Adipose tissue (tissue), 3 donors: ENCODE results near the gene SFPQ. TPM values are rescaled to one million over a fixed set of nuclear protein-coding genes. Genes with fewer than 3 reads are reported as not detected.
"Not testable (repeated sequence)": the region's sequence is repeated elsewhere in the genome, so short reads cannot be mapped to it uniquely, and the experiment has no call there.

Experiments used
- H3K27ac ChIP-seq: one replicate; pipeline ENCODE4 v1.5.1; 2013; ENCODE audit warnings: low read depth, low read length
- WGBS, 3 donors: extraction: QIAGEN DNeasy Blood & Tissue Kit; methylation state at CpG; one replicate each; pipeline ENCODE4 v1.1.7; 2013; 5-methylcytosine and 5-hydroxymethylcytosine counted together
- polyA plus RNA-seq, 3 donors: library from polyadenylated mRNA; stranded (reverse); fragments of 200-250 nt; gene quantifications; one replicate each; pipeline ENCODE4 v1.2.3, GENCODE V29; 2013
- donor health status: healthy with polysubstance abuse.
- donor health status: Bipolar disorder and iron deficiency.
- donor health status: healthy.

SFPQ gene
- polyA plus RNA-seq, 3 donors = 70.3 to 186 (median 169) TPM

DNA sequence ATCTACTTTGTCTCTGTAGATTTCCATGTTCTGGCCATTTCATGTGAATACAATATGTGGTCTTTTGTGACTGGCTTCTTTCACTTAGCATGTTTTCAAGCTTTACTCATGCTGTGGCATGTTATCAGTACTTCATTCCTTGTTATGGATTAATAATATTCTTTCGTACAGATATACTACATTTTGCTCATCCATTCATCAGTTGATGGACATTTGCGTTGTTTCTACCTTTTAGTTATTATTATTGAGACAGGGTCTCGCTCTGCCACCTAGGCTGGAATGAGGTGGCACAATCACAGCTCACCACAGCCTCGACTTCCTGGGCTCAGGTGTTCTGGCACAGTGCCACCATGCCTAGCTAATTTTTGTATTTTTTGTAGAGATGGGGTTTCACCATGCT lies 21.4 kb downstream of the SFPQ start:
- H3K27ac ChIP-seq = no peak overlapping the region
- 76 to 88% (median 82%) methylated on average over 4 of the region's 4 CpGs for WGBS, 3 donors

DNA sequence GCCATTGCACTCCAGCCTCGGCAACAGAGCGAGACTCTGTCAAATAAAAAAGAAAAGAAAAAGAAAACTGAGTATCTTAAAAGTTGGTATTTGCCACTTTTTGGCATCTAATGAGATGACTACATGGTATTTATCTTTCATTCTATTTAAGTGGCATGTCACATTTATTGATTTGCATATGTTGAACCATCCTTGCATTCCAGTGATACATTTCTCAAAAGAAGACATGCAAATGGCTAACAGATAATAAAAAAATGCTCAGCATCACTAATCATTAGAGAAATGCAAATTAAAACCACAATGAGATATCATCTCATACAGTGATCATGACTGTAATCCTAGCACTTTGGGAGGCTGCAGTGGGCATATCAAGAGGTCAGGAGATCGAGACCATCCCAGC lies 28.1 kb downstream of the SFPQ start:
- WGBS, 3 donors = 96 to 98% (median 97%) methylated on average over 3 of the region's 3 CpGs
- no peak overlapping the region for H3K27ac ChIP-seq

DNA sequence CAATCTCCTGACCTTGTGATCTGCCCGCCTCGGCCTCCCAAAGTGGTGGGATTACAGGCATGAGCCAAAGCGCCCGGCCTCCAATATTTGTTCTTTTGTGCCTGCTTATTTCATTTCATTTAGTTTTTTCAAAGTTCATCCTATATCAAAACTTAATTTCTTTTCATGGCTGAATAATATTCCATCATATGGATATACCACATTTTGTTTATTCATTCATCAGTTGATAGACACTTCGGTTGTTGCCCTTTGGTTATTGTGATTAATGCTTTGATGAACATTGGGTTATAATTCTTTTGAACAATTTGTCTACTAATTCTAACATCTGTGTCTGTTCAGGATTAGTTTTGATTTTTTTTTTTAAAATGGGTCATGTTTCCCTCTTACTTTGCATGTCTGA lies 41.7 kb downstream of the SFPQ start:
- no peak overlapping the region for H3K27ac ChIP-seq
- WGBS, 3 donors = 97 to 98% (median 97%) methylated on average over 5 of the region's 5 CpGs

DNA sequence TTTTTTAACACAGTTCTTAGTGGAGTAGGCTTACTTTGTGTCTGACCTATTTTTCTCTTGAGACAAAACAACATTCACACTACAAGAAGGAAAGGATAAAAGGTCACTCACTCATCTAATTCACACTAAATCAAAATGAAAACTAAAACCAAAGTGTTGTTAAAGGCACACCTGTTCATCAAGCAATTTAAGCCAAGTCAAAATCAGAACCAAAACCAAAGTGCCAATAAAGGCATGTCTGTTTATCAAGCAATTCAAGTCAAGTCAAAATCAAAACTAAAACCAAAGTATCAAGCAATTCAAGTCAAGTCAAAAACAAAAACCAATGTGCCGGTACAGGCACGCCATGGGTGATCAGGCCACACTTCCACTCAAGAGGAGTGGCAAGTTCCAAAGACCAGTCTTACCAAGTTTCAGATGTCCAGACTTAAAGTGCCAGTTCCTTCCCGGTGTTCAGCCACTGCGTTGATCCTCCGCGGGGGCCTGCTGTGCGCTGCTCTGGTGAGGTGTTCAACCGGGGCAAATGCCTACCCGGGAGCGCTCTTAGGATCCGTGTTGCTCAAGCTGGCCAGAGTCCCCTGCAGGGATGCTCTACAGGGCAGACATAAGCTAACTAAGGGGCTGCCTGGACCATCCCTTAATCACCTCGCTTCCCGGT lies 46.9 kb downstream of the SFPQ start:
- WGBS, 3 donors = 58 to 88% (median 79%) methylated on average over 13 of the region's 13 CpGs
- not testable (repeated sequence) for H3K27ac ChIP-seq

DNA sequence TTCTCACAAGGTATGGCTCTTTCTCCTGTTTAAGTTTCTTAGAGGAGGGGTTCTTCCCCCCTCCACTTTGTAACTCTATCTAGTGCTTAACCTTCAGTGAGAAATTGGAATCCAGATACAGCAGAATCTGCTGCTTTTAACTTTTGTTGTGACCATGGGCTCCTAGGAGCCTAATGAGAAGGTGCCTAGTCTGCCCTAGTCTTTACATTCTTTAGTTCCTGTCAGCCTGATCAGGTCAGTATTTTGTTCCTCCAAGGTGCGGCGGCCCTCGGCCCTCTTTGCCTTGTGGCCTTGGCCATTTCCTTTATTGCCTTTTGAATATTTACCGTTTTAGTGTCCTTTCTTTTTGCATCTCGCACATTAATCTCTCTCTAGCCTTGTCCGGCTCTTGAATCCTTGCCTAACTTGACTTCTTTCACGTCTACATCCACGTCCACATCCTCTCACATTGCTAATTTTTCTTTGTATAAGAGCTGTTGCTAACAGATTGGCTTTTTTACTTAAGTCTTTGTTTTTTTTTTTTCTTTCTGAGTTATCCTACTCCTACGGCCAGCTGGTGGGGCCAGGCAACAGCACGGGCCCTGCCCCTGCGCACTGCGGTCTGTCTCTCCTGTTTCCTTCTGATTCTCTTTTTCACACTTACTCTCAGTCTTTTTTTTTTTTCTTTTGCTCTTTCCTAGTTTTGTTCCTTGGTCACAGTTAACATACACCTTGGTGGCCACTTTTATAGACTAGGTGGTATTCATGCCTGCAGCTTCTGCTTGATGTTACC lies 49.0 kb downstream of the SFPQ start:
- WGBS, 3 donors = 44 to 89% (median 87%) methylated on average over 12 of the region's 12 CpGs
- no peak overlapping the region for H3K27ac ChIP-seq

DNA sequence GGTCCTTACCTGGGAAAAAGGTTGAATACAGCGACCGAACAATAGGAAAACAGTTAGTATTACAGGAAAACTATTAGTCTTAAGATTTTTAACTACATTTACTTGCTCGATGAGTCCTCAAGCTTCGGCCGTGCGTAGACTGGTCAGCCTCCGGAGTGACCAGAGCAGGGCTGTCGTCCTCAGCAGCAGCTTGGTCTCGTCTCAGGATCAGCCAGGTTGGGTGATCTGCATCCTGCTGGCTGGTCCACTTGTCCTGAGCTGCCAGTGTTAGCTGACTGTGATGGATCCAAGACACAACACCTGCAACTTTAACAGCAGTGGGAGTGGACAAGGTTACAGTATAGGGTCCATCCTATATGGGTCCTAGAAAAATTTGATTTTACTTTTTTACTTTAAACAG lies 50.2 kb downstream of the SFPQ start:
- WGBS, 3 donors = 41 to 88% (median 87%) methylated on average over 9 of the region's 9 CpGs
- not testable (repeated sequence) for H3K27ac ChIP-seq

DNA sequence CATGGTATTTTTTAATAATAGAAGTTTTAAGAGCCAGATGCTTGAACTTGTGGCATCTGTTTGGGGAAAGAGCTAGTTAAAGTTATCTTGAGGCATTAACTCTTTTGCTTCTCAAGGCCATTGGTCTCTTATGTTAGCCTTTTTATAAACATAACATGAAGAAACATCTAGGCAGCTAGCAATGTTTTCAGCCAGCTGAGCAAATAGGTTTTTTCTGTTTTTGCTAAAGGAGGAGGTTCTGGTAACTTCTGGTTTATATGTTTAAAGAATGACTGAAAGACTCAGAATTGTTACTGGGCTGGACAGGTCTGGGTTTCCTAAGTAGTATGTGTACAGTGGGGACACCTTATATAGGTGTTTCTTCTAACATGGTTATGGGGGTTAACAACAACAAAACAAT lies 50.7 kb downstream of the SFPQ start:
- not testable (repeated sequence) for H3K27ac ChIP-seq

DNA sequence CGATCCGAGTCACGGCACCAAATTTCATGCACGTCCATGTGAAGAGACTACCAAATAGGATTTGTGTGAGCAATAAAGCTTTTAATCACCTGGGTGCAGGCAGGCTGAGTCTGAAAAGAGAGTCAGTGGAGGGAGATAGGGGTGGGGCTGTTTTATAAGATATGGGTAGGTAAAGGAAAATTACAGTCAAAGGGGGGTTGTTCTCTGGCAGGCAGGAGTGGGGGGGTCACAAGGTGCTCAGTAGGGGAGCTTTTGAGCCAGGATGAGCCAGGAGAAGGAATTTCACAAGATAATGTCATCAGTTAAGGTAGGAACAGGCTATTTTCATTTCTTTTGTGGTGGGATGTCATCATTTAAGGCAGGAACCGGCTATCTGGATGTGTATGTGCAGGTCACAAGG lies 55.4 kb downstream of the SFPQ start:
- WGBS, 3 donors = 86 to 92% (median 91%) methylated on average over 5 of the region's 5 CpGs
- not testable (repeated sequence) for H3K27ac ChIP-seq

DNA sequence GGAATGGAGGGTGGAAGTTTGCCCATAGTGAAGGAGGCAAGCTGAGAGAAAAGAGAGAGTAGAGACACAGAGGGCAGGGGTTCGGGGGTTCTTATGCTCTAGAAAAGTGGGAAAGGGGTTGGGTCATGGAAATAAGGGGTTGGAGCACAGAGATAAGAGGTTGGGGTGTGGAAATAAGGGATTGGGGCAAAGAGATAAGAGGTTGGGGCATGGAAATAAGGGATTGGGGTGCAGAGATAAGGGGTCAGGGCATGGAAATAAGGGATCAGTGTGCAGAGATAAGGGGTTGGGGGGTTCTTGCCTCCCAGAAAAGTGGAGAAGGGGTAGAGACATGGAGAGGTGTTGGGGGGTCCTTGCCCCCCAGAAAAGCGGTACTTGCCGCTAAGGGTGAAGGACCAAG lies 56.2 kb downstream of the SFPQ start:
- 87 to 94% (median 93%) methylated on average over 3 of the region's 3 CpGs for WGBS, 3 donors
- no peak overlapping the region for H3K27ac ChIP-seq

Other genes with a start within 250 kb of the SFPQ start
- 10 to 100 TPM; 26.7 to 55.1 (median 51.8) TPM for gene TMEM35B, start 207.8 kb downstream of the SFPQ start, polyA plus RNA-seq
- gene ZMYM6, start 161.2 kb downstream of the SFPQ start, polyA plus RNA-seq = 1 to 10 TPM; 3.9 to 7.6 (median 5.0) TPM
- gene ZMYM1, start 113.8 kb downstream of the SFPQ start, polyA plus RNA-seq = 1 to 10 TPM; 1.5 to 3.6 (median 1.8) TPM
- 10 to 100 TPM in 2 of 3 donors, 1 to 10 TPM in 1; 5.9 to 10.6 (median 10.2) TPM for gene ZMYM4, start 75.6 kb upstream of the SFPQ start, polyA plus RNA-seq